H9 (cell line): ENCODE data around the gene BBS10. TPM values are rescaled to one million over a fixed set of nuclear protein-coding genes. Genes with fewer than 3 reads are reported as not detected.

Source experiments
- DNase-seq: peaks from one replicate; pipeline ENCODE4 v3.0.0-alpha.2; 2017
- H2AFZ ChIP-seq: one replicate; pipeline ENCODE4 v1.6.1; 2013; ENCODE audit warnings: mild to moderate bottlenecking, low read length, control low read depth, moderate library complexity
- H2AK5ac ChIP-seq: 2 replicates; pipeline ENCODE4 v1.6.1; 2013; ENCODE audit warnings: low read length, control low read depth, mixed read lengths; ENCODE audit not compliant: insufficient read length
- H2BK120ac ChIP-seq: one replicate; pipeline ENCODE4 v1.6.1; 2013; ENCODE audit warnings: low read depth, mild to moderate bottlenecking, low read length, control low read depth, inconsistent platforms; ENCODE audit not compliant: poor library complexity, severe bottlenecking
- H2BK12ac ChIP-seq: 2 replicates; pipeline ENCODE4 v1.6.1; 2013; ENCODE audit warnings: low read length, control low read depth, mixed read lengths, low read depth; ENCODE audit not compliant: insufficient read length
- H2BK15ac ChIP-seq: 2 replicates; pipeline ENCODE4 v1.6.1; 2013; ENCODE audit warnings: low read depth, low read length, control low read depth
- H2BK20ac ChIP-seq: one replicate; pipeline ENCODE4 v1.6.1; 2013; ENCODE audit warnings: low read depth, mild to moderate bottlenecking, low read length, control low read depth, inconsistent platforms; ENCODE audit not compliant: poor library complexity, severe bottlenecking
- H2BK5ac ChIP-seq: 2 replicates; pipeline ENCODE4 v1.6.1; 2013; ENCODE audit warnings: low read length, control low read depth, mixed read lengths; ENCODE audit not compliant: insufficient read length
- H3K14ac ChIP-seq: 2 replicates; pipeline ENCODE4 v1.6.1; 2013; ENCODE audit warnings: low read length, control low read depth; ENCODE audit not compliant: insufficient read depth
- H3K18ac ChIP-seq: 2 replicates; pipeline ENCODE4 v1.6.1; 2013; ENCODE audit warnings: low read depth, mild to moderate bottlenecking, mixed read lengths, low read length, control low read depth; ENCODE audit not compliant: insufficient read length
- H3K23ac ChIP-seq: 2 replicates; pipeline ENCODE4 v1.6.1; 2013; ENCODE audit warnings: low read length, control low read depth, mixed read lengths, low read depth; ENCODE audit not compliant: insufficient read length
- H3K23me2 ChIP-seq: 2 replicates; pipeline ENCODE4 v1.6.1; 2013; ENCODE audit warnings: low read depth, mild to moderate bottlenecking, mixed read lengths, low read length, control low read depth; ENCODE audit not compliant: insufficient read length, poor library complexity, severe bottlenecking
- H3K27ac ChIP-seq: 2 replicates; pipeline ENCODE4 v1.5.1; 2013; ENCODE audit warnings: low read length, control low read depth, mixed read lengths, low read depth; ENCODE audit not compliant: insufficient read length
- H3K27me3 ChIP-seq: 2 replicates; pipeline ENCODE4 v1.6.1; 2013; ENCODE audit warnings: low read length, control low read depth, inconsistent platforms; ENCODE audit not compliant: insufficient read depth
- H3K4ac ChIP-seq: 2 replicates; pipeline ENCODE4 v1.6.1; 2013; ENCODE audit warnings: low read depth, mild to moderate bottlenecking, control low read depth, inconsistent platforms, low read length, moderate library complexity
- H3K4me1 ChIP-seq: 2 replicates; pipeline ENCODE4 v1.6.1; 2013; ENCODE audit warnings: low read length, control low read depth, inconsistent platforms; ENCODE audit not compliant: insufficient read depth
- H3K4me2 ChIP-seq: 2 replicates; pipeline ENCODE4 v1.6.1; 2013; ENCODE audit warnings: low read length, control low read depth, mixed read lengths; ENCODE audit not compliant: insufficient read length, insufficient read depth
- H3K56ac ChIP-seq: 2 replicates; pipeline ENCODE4 v1.6.1; 2013; ENCODE audit warnings: low read depth, mild to moderate bottlenecking, mixed read lengths, low read length, control low read depth; ENCODE audit not compliant: insufficient read length
- H3K79me1 ChIP-seq: 2 replicates; pipeline ENCODE4 v1.6.1; 2013; ENCODE audit warnings: low read depth, mild to moderate bottlenecking, moderate library complexity, low read length, control low read depth, inconsistent platforms; ENCODE audit not compliant: insufficient read depth, poor library complexity, severe bottlenecking
- H3K79me2 ChIP-seq: 2 replicates; pipeline ENCODE4 v1.6.1; 2013; ENCODE audit warnings: low read length, control low read depth, inconsistent platforms; ENCODE audit not compliant: insufficient read depth
- H3K9ac ChIP-seq: 2 replicates; pipeline ENCODE4 v1.6.1; 2013; ENCODE audit warnings: low read length, control low read depth, mixed read lengths; ENCODE audit not compliant: insufficient read length; ENCODE audit errors: extremely low read depth
- H3K9me3 ChIP-seq: one replicate; pipeline ENCODE4 v1.6.1; 2013; ENCODE audit warnings: low read depth, low read length, inconsistent platforms; ENCODE audit not compliant: control insufficient read depth
- H3T11ph ChIP-seq: one replicate; pipeline ENCODE4 v1.6.1; 2013; ENCODE audit warnings: mild to moderate bottlenecking, low read length, control low read depth, inconsistent platforms
- H4K20me1 ChIP-seq: one replicate; pipeline ENCODE4 v1.6.1; 2013; ENCODE audit not compliant: control insufficient read depth, insufficient read length, insufficient read depth
- H4K5ac ChIP-seq: 2 replicates; pipeline ENCODE4 v1.6.1; 2013; ENCODE audit warnings: low read depth, mild to moderate bottlenecking, mixed read lengths, low read length, control low read depth; ENCODE audit not compliant: insufficient read length
- H4K8ac ChIP-seq: replicated peaks from 2 replicates; pipeline ENCODE4 v1.6.1; 2013; ENCODE audit warnings: low read length, control low read depth, mixed read lengths, low read depth; ENCODE audit not compliant: insufficient read length
- H4K91ac ChIP-seq: 2 replicates; pipeline ENCODE4 v1.6.1; 2013; ENCODE audit warnings: low read depth, mild to moderate bottlenecking, moderate library complexity, mixed read lengths, low read length, control low read depth; ENCODE audit not compliant: insufficient read length
- H3K27ac Mint-ChIP-seq, 3 experiments: 2 replicates in 2 of 3; 3 replicates in 1 of 3; pipeline ENCODE4 v1.8.0; 2020 to 2021; ENCODE audit warnings: mixed read lengths in 3 of 3, mild to moderate bottlenecking in 1 of 3, moderate library complexity in 1 of 3
- H3K27me3 Mint-ChIP-seq: 2 replicates; pipeline ENCODE4 v1.8.0; 2021; ENCODE audit warnings: low read depth, mild to moderate bottlenecking, moderate library complexity, mixed read lengths
- H3K36me3 Mint-ChIP-seq, 3 experiments: 2 replicates in 2 of 3; 3 replicates in 1 of 3; pipeline ENCODE4 v1.8.0; 2020 to 2021; ENCODE audit warnings: low read depth in 3 of 3, mixed read lengths in 3 of 3; ENCODE audit not compliant: insufficient read depth in 1 of 3
- H3K4me1 Mint-ChIP-seq, 2 experiments: 2 replicates each; pipeline ENCODE4 v1.8.0; 2020; ENCODE audit warnings: mixed read lengths in 2 of 2
- H3K4me3 Mint-ChIP-seq, 2 experiments: 2 replicates in 1 of 2; 3 replicates in 1 of 2; pipeline ENCODE4 v1.8.0; 2020 to 2021; ENCODE audit warnings: mild to moderate bottlenecking in 2 of 2, mixed read lengths in 2 of 2, moderate library complexity in 1 of 2
- H3K9me3 Mint-ChIP-seq, 2 experiments: 2 replicates in 1 of 2; 3 replicates in 1 of 2; pipeline ENCODE4 v1.8.0; 2020; ENCODE audit warnings: mild to moderate bottlenecking in 2 of 2, mixed read lengths in 2 of 2, moderate library complexity in 1 of 2
- WGBS: extraction: QIAGEN DNeasy Blood & Tissue Kit; methylation state at CpG from one replicate; pipeline ENCODE4 v1.1.7; 2013; ENCODE audit warnings: missing lambda C conversion rate, low lambda C conversion rate, mixed read lengths; ENCODE audit not compliant: insufficient read length; ENCODE audit errors: extremely low coverage; 5-methylcytosine and 5-hydroxymethylcytosine counted together
- total RNA-seq: library from RNA; stranded (reverse); gene quantifications from 2 replicates; pipeline ENCODE4 v1.2.1, GENCODE V29; 2021
- TF ChIP-seq, protein P1 (sequence below): fragments of 200-600 bp; sonication (generic); conservative IDR thresholded peaks from 3 replicates; pipeline ENCODE4 v1.8.0; 2021; ENCODE audit warnings: antibody characterized with exemption, mild to moderate bottlenecking

BBS10 gene
- total RNA-seq, 1 experiment from 2014 or later: 6.6 TPM

- H3K27me3 Mint-ChIP-seq: no peaks in the 10 kb centered on the region
- no peak overlapping the region for H3K4ac ChIP-seq
- no peaks in the 10 kb centered on the region for H4K20me1 ChIP-seq
- H3K4me3 Mint-ChIP-seq: no peak overlapping the region
- H2BK20ac ChIP-seq: no peak overlapping the region
- WGBS: no CpG with 5 or more reads among the region's 2 CpGs
- H3K4me1 ChIP-seq: no peaks in the 10 kb centered on the region
- H3K36me3 Mint-ChIP-seq: peaks cover 2 to 28% (median 10%) of the 10 kb centered on the region in 3 experiments; a peak in 4 of 7 replicates
- no peak overlapping the region for H3K56ac ChIP-seq
- no peak overlapping the region for H3K9ac ChIP-seq
- H3K9me3 Mint-ChIP-seq: no peaks in the 10 kb centered on the region
- H3K27ac ChIP-seq: no peak overlapping the region
- no peak overlapping the region; a peak in 1 of 7 replicates for H3K27ac Mint-ChIP-seq
- no peak overlapping the region for H2BK5ac ChIP-seq
- no peak overlapping the region for H3T11ph ChIP-seq
- H3K23me2 ChIP-seq: no peaks in the 10 kb centered on the region
- TF ChIP-seq, protein P1, sequence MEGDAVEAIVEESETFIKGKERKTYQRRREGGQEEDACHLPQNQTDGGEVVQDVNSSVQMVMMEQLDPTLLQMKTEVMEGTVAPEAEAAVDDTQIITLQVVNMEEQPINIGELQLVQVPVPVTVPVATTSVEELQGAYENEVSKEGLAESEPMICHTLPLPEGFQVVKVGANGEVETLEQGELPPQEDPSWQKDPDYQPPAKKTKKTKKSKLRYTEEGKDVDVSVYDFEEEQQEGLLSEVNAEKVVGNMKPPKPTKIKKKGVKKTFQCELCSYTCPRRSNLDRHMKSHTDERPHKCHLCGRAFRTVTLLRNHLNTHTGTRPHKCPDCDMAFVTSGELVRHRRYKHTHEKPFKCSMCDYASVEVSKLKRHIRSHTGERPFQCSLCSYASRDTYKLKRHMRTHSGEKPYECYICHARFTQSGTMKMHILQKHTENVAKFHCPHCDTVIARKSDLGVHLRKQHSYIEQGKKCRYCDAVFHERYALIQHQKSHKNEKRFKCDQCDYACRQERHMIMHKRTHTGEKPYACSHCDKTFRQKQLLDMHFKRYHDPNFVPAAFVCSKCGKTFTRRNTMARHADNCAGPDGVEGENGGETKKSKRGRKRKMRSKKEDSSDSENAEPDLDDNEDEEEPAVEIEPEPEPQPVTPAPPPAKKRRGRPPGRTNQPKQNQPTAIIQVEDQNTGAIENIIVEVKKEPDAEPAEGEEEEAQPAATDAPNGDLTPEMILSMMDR: no peak
- H3K4me2 ChIP-seq: no peak overlapping the region
- peaks cover 4 to 6% of the 10 kb centered on the region in 2 experiments; a peak in 2 of 4 replicates for H3K4me1 Mint-ChIP-seq
- no peaks in the 10 kb centered on the region for H3K79me2 ChIP-seq
- no peak overlapping the region for H2BK12ac ChIP-seq
- no peak overlapping the region for H3K23ac ChIP-seq
- no peaks in the 10 kb centered on the region for H3K79me1 ChIP-seq
- no peaks in the 10 kb centered on the region for H3K9me3 ChIP-seq
- no peak overlapping the region for H2BK15ac ChIP-seq
- H4K5ac ChIP-seq: no peak overlapping the region
- H4K91ac ChIP-seq: no peak overlapping the region
- no peak for DNase-seq
- no peak overlapping the region for H3K18ac ChIP-seq
- H2AK5ac ChIP-seq: no peak overlapping the region
- no peak overlapping the region for H2BK120ac ChIP-seq
- no peak overlapping the region for H3K14ac ChIP-seq
- H3K27me3 ChIP-seq: no peaks in the 10 kb centered on the region
- no peak overlapping the region for H2AFZ ChIP-seq
- H4K8ac ChIP-seq: no peak overlapping the region
Measured at GRCh38 chr12:76387614-76388013, 39.4 kb upstream of the BBS10 start.
